ENCODE measurements around the gene SRRM4.
"Not testable (repeated sequence)": the region's sequence is repeated elsewhere in the genome, so short reads cannot be mapped to it uniquely, and the experiment has no call there.

Gene SRRM4

GRCh38 chr12:119005085-119005484 is 23.7 kb downstream of the SRRM4 start:
- Histone ChIP-seq H3K9ac (no peak overlapping the region), H3K4me2 (no peak overlapping the region), H4K20me1 (ENCODE audit: insufficient read depth) (no peaks in the 10 kb centered on the region), H2AFZ (ENCODE audit: low read depth) (no peak overlapping the region), H3K79me2 (ENCODE audit: insufficient read depth, low read depth) (no peaks in the 10 kb centered on the region), H3K36me3 (ENCODE audit: insufficient read depth) (no peaks in the 10 kb centered on the region), H3K4me3 (IDR thresholded peaks at IDR 0.05; ENCODE audit: insufficient read depth, low read depth, low read length) (no peak overlapping the region), H3K27ac (no peak overlapping the region), H3K27me3 (ENCODE audit: insufficient read depth, low read depth) (no peaks in the 10 kb centered on the region), H3K4me1 (ENCODE audit: low read depth, poor library complexity, severe bottlenecking) (no peaks in the 10 kb centered on the region)
- TF ChIP-seq CTCF (conservative IDR thresholded peaks at IDR 0.05; ENCODE audit: low read depth, low read length), result no peak

DNA sequence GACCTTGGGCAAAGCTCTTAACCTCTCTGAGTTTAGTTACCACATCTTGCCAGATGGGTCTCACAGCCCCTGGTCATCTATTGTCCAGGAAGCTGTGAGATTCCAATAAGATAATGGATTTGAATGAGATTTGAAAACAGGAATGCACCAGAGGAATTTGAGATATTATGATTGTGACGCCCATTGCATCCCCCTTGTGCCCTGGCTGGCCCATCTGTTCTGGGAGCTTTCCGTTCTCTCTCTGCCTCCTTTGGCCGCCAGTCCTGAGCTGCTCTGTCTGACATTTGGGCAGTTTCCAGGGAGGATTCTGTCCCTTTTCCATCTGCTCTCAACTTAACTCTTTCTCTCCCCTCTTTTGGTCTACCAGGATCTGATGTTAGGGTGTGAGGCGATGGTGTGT is 24.6 kb downstream of the SRRM4 start:
- Histone ChIP-seq H3K36me3 (ENCODE audit: insufficient read depth) (no peaks in the 10 kb centered on the region), H4K20me1 (ENCODE audit: insufficient read depth) (no peaks in the 10 kb centered on the region), H3K79me2 (ENCODE audit: insufficient read depth, low read depth) (no peaks in the 10 kb centered on the region), H2AFZ (ENCODE audit: low read depth) (no peak overlapping the region), H3K9ac (no peak overlapping the region), H3K4me3 (IDR thresholded peaks at IDR 0.05; ENCODE audit: insufficient read depth, low read depth, low read length) (no peak overlapping the region), H3K4me1 (ENCODE audit: low read depth, poor library complexity, severe bottlenecking) (no peaks in the 10 kb centered on the region), H3K27me3 (ENCODE audit: insufficient read depth, low read depth) (no peaks in the 10 kb centered on the region), H3K27ac (no peak overlapping the region), H3K4me2 (no peak overlapping the region)
- no peak for TF ChIP-seq CTCF (conservative IDR thresholded peaks at IDR 0.05; ENCODE audit: low read depth, low read length)

GRCh38 chr12:119006746-119007145 is 25.4 kb downstream of the SRRM4 start:
- H4K20me1 ChIP-seq (ENCODE audit: insufficient read depth), result no peaks in the 10 kb centered on the region
- H2AFZ ChIP-seq (ENCODE audit: low read depth), result no peak overlapping the region
- no peak overlapping the region for H3K27ac ChIP-seq

GRCh38 chr12:119008273-119008672 is 26.9 kb downstream of the SRRM4 start:
- H2AFZ ChIP-seq (ENCODE audit: low read depth); H3K36me3 ChIP-seq (ENCODE audit: insufficient read depth); H3K9ac ChIP-seq; H4K20me1 ChIP-seq (ENCODE audit: insufficient read depth); H3K4me1 ChIP-seq (ENCODE audit: low read depth, poor library complexity, severe bottlenecking); H3K4me2 ChIP-seq; H3K27me3 ChIP-seq (ENCODE audit: insufficient read depth, low read depth); H3K27ac ChIP-seq; H3K4me3 ChIP-seq (IDR thresholded peaks at IDR 0.05; ENCODE audit: insufficient read depth, low read depth, low read length); H3K79me2 ChIP-seq (ENCODE audit: insufficient read depth, low read depth): not testable (repeated sequence)

More at GRCh38 chr12:119006746-119007145, 25.4 kb downstream of the SRRM4 start:
- Histone ChIP-seq H3K4me3 (IDR thresholded peaks at IDR 0.05; ENCODE audit: insufficient read depth, low read depth, low read length) (no peak overlapping the region), H3K79me2 (ENCODE audit: insufficient read depth, low read depth) (no peaks in the 10 kb centered on the region), H3K36me3 (ENCODE audit: insufficient read depth) (no peaks in the 10 kb centered on the region), H3K9ac (no peak overlapping the region), H3K4me1 (ENCODE audit: low read depth, poor library complexity, severe bottlenecking) (no peaks in the 10 kb centered on the region), H3K4me2 (no peak overlapping the region), H3K27me3 (ENCODE audit: insufficient read depth, low read depth) (no peaks in the 10 kb centered on the region)
- no peak for TF ChIP-seq CTCF (conservative IDR thresholded peaks at IDR 0.05; ENCODE audit: low read depth, low read length)

DNA sequence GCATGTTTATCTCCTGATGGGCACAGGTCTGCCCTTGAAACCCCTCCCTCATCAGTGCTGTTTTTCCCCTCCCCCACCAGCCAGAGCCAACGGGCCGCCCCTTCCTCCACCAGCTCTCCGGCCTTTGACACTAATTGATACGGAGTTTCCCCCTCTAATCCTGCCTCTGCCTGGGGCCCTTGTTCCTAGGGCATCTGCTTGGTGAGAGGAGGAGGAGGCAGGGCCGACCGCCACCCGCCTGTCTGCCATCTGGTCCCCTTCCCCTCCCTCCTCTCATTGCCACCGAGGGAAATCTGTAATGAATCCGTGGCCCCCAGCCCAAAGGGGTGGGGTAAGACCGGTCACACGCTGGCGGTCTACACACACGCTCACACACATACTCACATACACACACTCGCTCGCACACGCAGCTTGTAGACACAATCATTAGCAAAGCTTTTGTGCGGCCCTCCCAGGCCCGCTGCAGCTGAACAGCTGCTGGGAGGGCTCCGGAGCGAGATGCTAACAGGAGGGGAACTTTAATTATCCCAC is 27.4 kb downstream of the SRRM4 start:
- no peak overlapping the region for H3K27ac ChIP-seq
- H2AFZ ChIP-seq (ENCODE audit: low read depth), result no peak overlapping the region
- H3K27me3 ChIP-seq (ENCODE audit: insufficient read depth, low read depth), result no peaks in the 10 kb centered on the region
- no peaks in the 10 kb centered on the region for H3K79me2 ChIP-seq (ENCODE audit: insufficient read depth, low read depth)
- no peak overlapping the region for H3K4me2 ChIP-seq
- no peak for TF ChIP-seq CTCF (conservative IDR thresholded peaks at IDR 0.05; ENCODE audit: low read depth, low read length)
- H3K36me3 ChIP-seq (ENCODE audit: insufficient read depth), result no peaks in the 10 kb centered on the region
- no peak overlapping the region for H3K9ac ChIP-seq
- no peaks in the 10 kb centered on the region for H4K20me1 ChIP-seq (ENCODE audit: insufficient read depth)
- no peaks in the 10 kb centered on the region for H3K4me1 ChIP-seq (ENCODE audit: low read depth, poor library complexity, severe bottlenecking)
- H3K4me3 ChIP-seq (IDR thresholded peaks at IDR 0.05; ENCODE audit: insufficient read depth, low read depth, low read length), result no peak overlapping the region

All from KMS-11 (cell line).